ENCODE data around the gene SERTAD1.

GRCh38 chr19:40441719-40442253 lies 16.0 kb upstream of the SERTAD1 start:
- TF ChIP-seq CTCF (IDR thresholded peaks at IDR 0.05) = no peak
- no peak for TF ChIP-seq EZH2phosphoT487 (IDR thresholded peaks at IDR 0.05)

Measured in neural progenitor cell (in vitro differentiated cells).